ENCODE data around the gene POLRMT. TPM values are rescaled to one million over a fixed set of nuclear protein-coding genes. Genes with fewer than 3 reads are reported as not detected.
"Not testable (repeated sequence)": the region's sequence is repeated elsewhere in the genome, so short reads cannot be mapped to it uniquely, and the experiment has no call there.

Gene POLRMT
- total RNA-seq, 1 donor from 2014 or later = 37.3 TPM

DNA sequence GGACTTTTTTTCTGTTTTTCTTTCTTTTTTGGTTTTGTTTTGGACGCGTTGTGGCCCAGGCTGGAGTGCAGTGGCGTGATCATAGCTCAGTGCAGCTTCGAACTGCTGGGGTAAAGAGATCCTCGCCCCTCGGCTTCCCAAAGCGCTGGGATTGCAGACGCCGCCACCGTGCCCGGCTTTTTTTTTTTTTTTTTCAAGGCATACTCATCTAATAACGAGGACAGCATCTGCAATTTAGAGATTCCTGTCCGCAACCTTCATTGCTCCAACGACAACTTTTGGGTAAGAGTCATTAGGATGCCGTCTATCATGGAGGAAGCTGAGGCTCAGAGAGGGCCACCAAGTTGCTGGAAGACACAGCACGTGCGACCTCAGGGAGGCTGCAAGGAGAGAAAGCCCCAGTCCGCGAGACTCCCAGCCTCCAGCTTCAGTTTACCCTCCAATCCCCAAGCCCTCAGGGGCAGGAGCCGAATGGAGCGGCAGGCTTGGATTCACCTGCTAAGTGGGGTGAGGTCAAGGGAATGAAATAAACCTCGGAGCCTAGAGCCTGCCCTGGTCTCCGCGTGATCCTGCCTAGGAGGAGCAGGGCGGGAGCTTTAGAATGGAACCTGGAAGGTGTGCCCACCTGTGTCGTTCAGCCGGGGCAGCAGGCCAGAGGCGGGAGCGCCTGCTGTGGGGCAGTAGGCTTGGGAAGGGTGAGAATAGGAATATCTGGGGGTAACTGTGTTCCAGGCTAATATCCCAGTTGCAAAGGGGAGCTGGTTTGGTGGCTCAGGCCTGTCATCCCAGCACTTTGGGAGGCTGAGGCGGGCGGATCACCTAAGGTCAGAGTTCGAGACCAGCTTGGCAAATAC is 676 bp upstream of the POLRMT start:
- intact Hi-C loops (cut with DNase I) = no loop called here
- DNase-seq (ENCODE audit: low spot score) = no peak

DNA sequence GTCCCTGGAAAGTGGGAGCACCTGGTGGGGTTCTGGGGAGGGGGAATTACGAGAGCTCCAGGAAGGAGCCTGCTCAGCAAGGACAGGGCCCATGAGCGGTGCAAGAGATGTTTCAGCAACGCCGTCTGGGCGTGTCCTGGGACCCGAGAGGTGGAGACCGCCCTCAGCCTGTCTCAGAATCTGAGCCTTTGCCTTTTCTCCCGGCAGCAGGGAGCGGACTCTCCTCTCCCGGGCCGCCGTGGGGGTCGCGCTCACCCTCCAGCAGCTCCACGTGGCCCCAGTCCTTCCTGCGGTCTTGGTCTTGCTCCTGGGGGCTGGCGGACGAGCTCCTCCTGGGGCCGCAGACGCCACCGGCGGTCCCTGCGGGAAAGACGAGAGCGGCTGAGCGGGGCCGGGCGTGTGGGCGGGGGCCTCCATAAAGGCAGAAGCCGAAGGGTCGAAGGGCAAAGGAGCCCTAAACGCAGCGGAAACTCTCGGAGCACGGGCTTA is 714 bp downstream of the POLRMT start:
- DNase-seq (ENCODE audit: low spot score) = no peak
- intact Hi-C loops (cut with DNase I) = no loop called here

DNA sequence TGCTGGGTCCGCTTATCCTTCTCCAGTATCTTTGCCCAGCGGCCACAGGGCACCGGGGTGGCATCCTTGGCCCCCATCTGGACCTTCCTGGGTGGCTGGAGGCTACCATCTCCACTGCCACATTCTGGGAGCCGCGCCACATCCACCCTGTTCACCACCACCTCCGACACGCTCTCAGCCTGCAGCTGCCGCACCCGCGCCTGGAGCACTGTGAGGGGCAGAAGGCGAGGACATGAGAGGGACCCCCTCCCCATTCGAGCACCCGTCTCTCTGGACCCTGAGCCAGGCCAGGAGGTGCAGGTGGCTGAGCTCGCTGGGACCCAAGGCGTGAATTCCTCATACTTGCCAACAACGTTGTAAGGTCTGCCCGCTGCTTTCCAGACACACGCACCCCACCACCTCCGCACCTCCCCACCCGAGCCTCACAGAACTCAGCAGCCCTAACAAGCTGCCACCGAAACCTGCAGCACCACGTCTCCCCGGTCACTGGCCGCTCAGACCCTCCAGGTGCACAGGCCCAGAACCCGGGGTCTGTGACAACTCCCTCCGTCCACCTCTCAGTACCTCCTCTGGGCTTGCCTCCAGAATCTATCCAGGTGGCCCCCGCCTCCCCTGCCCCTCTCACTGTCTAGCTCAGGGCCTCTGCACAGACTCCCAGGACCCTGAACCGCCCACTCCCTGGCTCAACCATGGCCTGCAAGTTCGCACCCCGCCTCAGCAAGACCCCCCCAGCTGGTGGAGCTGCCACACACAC is 3.2 kb downstream of the POLRMT start:
- DNase-seq (ENCODE audit: low spot score) = no peak
- intact Hi-C loops (cut with DNase I) = no loop called here

DNA sequence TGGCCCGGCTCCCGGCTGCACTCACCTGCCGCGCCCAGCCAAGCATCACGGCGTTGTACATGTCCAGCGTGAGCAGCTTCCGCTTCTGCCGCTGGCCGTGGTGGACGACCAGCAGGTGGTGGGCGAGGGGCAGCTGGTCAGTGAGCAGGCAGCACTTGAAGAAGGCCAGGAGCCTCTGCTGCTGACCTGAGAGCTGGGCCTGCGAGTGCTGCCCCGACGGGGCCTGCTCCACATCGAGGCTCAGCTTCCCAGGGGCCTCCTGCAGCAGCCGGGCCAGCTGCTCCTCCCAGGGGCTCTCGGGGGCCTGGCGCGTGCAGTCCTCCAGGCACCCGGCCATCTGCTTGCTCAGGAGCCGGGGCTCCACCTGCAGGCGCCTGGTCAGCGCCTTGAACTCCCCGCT is 3.8 kb downstream of the POLRMT start:
- DNase-seq (ENCODE audit: low spot score) = not testable (repeated sequence)

DNA sequence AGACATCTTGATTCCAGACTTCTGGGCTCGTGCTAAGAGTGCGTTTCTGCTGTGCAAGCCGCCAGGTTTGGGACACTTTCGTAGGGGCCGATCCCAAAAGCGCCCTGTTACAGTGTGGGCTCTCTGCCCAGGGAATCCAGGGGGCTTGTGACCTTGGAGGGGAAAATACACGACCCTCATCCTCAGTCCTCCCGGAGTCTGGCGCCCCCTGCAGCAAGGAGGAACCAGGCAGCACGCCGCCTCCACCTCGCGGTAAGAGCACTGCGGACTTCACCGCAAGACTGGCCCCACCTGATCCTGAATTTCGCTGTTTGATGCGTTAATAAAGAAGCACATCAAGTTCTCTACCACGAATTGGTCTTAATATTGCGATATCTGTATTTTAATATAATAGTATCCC is 5.2 kb downstream of the POLRMT start:
- DNase-seq (ENCODE audit: low spot score) = no peak
- intact Hi-C loops (cut with DNase I) = no loop called here

More for the DNA sequence above, 3.8 kb downstream of the POLRMT start:
- intact Hi-C loops (cut with DNase I) = not testable (repeated sequence)

DNA sequence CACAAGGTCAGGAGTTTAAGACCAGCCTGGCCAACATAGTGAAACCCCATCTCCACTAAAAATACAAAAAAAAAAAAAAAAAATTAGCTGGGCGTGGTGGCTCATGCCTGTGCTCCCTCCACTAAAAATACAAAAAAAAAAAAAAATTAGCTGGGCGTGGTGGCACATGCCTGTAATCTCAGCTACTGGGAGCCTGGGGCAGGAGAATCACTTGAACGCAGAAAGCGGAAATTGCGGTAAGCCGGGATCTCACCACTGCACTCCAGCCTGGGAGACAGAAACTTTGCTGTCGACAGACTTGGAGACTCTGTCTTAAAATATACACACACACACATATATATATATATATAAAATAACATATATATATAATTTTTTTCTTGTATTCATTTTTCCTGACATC is 6.8 kb downstream of the POLRMT start:
- intact Hi-C loops (cut with DNase I); DNase-seq (ENCODE audit: low spot score): not testable (repeated sequence)

DNA sequence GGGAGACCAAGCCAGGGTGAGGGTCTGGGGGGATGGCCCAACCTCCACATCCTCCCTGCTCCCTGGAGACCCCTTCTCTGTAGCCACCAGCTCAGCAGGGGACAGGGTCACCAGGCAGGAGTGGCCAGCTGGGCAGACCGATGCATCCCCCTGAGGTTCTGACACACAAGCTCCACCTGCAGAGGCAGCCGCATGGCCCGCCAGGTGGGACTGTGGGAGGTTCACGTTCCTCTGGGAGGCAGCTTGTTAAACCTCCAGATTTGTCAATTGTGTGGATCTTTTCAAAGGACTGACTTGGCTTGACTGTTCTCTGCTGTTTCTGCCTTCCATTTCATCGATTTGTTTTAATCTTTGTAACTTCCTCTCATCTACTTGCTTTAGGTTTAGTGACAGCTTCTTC is 8.1 kb downstream of the POLRMT start:
- no peak for DNase-seq (ENCODE audit: low spot score)
- intact Hi-C loops (cut with DNase I) = no loop called here

DNA sequence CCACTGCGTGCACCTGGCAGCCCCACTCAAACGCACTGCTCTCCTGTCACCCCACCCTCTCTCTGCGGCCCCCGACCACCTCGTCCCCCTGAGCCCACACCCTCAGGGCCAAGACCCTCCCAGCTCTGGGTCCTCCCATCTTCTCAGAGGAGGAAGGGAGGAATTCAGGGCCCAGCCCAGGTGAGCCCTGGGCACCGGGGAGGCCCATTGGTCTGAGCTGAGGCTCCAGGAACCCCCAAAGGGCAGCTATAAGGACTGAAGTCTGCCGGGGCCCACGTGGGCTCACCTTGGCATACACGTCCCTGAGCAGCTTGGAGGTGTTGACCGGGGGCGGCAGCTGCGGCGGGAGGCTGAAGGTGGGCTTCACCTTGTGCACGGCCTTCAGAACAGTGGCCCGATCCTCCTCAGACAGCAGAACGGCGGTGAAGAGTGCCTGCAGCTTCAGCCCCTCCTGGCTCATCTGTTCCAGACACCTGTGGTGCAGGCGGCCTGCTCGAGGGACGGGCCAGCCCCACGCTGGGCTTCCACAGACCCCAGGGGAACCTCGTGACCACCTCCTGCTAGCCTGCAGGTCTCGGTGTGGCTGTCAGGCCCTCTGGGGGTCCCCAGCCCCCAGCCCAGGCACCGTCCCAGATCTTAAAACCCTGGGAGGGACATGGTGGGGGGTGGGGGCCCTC is 8.8 kb downstream of the POLRMT start:
- DNase-seq (ENCODE audit: low spot score) = no peak
- intact Hi-C loops (cut with DNase I) = no loop called here

DNA sequence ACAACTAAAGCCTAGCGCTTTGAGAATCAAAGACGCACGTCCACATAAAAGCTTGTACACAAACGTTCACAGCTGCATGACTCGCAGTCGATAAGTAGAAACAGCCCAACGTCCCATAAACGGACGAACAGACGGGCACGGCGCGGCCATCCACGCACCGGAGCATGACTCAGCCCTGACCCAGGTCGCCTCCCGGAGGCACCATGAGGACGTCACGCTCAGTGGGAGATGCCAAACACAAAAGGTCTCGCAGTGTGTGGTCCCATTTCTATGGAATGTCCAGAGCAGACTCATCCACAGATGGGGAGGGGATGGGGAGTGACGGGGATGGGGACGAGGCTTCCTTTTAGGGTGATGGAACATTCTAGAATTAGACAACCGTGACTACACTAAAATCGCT is 9.4 kb downstream of the POLRMT start:
- DNase-seq (ENCODE audit: low spot score) = no peak
- intact Hi-C loops (cut with DNase I) = no loop called here

DNA sequence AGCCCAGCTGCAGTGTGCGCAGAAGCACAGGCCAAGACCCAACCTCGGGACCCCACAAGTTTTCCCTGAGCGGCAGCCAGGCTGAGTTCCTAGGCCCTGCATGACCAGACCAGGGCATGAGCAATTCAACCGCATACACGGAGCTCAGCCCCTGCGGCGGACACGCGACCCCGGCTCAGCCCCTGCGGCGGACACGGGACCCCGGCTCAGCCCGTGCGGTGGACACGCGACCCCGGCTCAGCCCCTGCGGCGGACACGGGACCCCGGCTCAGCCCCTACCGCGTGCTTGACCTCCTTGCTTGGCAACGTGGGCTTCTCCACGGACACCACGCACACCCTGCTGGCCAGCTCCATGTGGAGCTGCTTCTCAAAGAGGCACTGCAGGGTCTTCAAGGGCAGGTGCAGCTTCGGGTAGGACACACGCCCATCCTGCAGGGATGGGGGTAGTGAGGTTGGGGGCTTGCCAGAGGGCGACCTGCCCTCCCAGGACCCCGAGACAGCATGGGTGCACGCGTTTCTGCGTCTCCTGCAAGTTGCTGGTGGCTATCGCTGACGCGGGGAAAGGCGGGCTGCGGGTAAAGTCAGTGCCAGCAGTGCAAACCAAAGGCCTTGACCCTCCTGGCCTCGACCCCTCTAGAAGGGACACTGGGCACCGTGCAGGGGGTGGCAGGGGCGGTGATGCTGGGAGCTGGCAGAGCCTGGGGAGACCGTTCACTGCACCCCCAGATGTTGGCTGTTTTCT is 10.0 kb downstream of the POLRMT start:
- intact Hi-C loops (cut with DNase I) = no loop called here

DNA sequence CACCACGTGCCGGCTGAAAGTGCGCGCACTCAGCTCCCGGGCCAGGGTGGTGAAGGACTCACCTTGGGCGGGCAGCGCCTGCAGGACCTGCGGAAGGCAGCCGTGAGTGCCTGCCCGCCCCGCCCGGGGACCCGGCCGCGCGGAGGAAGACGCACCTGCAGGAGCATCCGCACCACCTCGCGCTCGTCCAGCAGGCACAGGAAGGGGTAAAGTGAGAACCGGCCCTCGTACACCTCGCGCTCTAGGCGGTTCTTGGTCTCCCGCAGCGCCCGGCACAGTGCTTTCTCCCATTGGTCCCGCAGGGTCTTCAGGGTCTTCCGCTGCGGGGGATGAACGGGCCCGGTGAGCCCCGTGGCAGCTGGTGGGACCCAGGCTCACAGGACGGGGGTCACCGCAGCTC is 10.7 kb downstream of the POLRMT start:
- DNase-seq (ENCODE audit: low spot score) = no peak
- intact Hi-C loops (cut with DNase I) = no loop called here

More for the DNA sequence above, 10.0 kb downstream of the POLRMT start:
- no peak for DNase-seq (ENCODE audit: low spot score)

DNA sequence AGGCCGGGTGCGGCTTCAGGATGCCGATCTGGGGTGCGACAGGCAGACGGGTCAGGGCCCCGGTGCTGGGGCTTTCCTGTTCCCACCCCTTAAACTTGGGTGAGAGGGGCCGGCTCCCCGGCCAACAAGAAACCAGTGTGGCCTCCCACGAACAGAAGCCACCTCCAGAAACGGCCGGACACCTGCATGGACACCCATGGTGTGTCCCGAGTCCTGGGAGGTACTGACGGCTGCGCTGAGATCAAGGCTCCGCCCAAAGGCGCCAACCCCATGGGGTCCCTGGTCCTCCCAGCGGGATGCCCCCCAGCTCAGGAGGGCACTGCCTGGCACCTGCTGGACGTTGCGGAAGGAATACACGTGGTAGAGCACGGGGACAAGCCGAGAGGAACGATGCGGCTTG is 11.5 kb downstream of the POLRMT start:
- DNase-seq (ENCODE audit: low spot score) = no peak

DNA sequence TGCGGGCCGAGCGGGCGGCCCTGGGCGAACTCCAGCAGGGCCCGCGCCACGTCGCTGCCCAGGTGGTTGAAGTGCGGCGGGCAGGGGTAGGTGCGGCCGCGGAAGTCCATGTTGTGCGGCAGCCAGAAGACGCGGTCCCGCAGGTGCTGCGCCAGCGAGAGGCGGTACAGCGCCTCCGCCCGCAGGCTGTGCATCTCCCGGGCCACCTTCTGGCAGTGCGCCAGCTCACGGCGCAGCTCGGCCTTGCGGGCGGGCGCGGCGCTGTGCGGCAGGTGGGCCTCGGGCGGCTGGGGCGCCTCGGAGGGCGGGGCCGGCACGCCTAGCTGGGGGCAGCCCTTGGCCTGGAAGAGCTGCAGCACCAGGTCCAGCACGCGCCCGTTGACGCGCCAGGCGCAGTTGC is 12.1 kb downstream of the POLRMT start:
- intact Hi-C loops (cut with DNase I); DNase-seq (ENCODE audit: low spot score): not testable (repeated sequence)

More for the DNA sequence above, 11.5 kb downstream of the POLRMT start:
- intact Hi-C loops (cut with DNase I) = no loop called here

DNA sequence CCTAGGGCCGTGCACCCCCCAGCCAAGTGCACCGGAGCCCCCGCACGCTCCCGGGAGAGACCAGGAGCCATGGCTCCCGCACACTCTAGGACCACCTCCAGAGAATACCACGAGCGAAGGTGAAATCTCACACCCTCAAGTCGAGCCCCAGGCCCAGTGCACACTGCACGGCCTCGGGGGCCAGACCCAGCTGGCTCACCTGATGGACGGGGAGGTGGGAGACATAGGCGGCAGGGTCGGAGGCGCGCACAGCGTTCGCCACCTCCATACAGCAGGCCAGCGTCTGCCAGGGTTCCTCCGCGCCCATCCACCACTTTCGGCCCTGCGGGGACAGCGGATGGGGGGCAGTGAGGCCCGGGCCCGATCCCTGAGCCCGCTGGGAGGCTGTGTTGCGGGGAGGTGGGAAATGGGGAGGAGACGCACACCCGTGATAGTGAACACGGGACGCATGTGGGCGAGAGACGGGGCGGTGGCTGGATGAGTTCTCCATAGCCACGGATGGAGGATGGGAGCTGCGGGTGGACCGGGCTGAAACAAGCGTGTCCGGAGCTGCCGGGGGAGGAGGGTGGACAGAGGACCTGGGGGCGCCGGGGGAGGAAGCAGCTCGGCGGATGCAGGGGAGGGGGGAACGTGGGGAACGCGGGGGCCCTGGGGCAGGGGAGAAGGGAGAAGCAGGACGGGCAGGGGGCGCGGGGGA is 13.0 kb downstream of the POLRMT start:
- intact Hi-C loops (cut with DNase I) = no loop called here
- no peak for DNase-seq (ENCODE audit: low spot score)

DNA sequence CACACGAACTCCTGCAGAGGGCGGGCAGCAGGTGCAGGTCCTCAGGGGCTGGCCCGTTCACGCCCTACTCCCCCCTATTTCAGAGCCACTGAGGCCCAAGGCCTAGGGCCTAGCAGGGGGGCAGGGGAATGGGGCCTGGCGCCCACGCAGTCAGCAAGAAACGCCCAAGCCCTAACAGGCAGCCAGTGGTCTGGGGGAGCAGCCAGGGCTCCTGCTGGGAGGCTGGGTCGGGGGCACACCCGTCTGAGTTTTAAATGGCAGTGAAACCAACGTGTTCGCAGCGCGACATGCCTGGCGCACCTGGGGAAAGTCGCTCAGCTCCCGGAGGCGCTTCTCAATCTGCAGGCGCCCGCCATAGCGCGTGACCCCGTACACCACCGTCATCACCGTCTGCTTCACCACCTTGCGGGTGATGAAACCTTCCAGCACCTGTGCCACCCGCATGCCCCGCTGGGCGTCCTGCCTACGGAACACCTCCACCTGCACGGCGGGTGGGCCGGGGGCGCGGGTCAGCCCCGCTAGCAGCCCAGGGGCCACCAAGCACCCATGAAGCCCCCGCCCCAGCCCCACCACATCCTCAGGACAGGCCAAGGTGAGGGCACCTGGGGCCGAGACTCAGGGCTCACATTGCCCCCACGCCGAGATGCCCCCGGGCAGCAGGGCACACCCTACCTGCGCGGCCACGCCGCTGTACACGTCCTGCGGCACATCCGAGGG is 13.9 kb downstream of the POLRMT start:
- intact Hi-C loops (cut with DNase I) = no loop called here
- no peak for DNase-seq (ENCODE audit: low spot score)

DNA sequence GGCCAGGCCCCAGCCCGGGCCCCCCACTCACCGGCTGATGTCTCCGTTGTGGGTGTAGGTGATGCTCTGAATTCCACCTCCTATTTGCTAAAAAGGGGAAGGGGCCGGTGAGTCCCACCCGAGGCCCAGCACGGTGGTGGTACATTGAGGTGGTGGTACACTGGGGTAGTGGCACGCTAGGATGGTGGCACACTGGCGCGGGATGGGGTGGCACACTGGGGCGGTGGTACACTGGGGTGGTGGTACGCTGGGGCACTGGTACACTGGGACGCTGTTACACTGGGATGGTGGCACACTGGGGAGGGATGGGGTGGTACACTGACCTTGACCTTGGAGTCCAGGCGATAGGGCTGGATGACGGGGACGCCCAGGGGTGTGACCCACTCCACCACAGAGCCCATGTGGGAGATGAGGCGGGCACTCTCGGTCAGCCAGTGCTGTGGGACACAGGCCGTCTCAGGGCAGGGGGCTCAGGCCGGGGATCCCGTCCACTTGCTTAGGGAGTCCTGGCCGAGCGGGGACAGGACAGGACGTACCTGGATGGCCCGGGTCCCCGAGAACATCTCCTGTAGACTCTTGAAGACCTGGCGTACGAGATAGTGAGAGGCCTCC is 14.6 kb downstream of the POLRMT start:
- DNase-seq (ENCODE audit: low spot score) = no peak

DNA sequence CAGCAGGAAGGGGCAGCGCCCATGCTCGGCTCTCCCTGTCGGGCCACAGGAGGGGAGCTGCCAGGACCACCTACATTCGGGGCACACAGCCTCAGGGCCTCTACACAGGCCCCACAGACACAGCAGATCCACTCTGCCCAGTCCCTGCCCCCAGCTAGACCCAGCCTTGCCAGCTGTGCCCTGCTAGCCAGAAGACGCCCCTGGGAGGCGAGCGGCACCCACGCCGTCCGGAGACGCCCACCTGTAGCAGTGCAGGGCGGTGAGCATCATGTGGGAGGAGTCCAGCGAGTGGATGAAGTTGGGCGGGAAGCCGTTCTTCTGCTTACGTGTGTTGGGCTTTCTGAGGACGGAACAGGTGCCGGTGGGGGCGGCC is 15.1 kb downstream of the POLRMT start:
- DNase-seq (ENCODE audit: low spot score) = no peak
- intact Hi-C loops (cut with DNase I) = no loop called here

More for the DNA sequence above, 14.6 kb downstream of the POLRMT start:
- intact Hi-C loops (cut with DNase I) = no loop called here
